ENCODE measurements around the gene EDC4.

Gene EDC4

DNA sequence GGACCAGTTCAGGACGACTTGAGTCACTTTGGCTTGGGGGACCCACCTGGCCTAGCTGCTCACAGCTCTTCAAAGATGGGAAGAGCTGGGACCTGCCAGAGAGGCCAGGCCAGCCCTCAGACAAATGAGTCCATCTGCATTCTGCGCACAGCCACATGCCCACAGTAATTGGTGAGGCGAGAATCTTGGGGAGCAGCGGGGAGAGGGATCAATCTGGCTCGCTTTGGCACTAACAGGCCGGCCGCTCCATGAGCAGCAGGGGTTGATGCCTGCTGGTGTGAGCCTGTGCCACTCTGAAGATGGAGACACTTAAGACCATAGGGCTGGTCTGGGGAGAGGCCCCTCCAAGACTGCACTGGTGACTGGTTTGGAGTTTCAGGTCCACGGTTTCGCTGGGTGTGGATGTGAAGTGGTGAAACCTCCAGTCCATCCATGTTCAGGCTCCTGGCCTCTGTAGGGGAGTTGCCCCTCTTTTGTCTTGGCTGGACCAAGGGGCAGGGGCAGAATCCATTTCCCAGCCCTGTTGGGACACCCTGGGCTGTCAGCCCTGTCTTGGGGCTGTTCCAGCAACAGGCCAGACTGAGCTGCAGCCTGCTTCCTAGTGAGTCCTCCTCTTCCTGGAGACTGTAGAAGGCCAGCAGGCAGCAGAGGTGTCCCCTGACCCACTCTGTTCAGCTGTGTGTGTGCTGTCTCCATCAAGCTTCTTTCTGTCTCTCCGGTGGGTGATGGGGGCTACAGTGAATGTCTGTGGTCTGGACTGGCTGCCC lies 51.5 kb downstream of the EDC4 start:
- TF ChIP-seq, protein P1, sequence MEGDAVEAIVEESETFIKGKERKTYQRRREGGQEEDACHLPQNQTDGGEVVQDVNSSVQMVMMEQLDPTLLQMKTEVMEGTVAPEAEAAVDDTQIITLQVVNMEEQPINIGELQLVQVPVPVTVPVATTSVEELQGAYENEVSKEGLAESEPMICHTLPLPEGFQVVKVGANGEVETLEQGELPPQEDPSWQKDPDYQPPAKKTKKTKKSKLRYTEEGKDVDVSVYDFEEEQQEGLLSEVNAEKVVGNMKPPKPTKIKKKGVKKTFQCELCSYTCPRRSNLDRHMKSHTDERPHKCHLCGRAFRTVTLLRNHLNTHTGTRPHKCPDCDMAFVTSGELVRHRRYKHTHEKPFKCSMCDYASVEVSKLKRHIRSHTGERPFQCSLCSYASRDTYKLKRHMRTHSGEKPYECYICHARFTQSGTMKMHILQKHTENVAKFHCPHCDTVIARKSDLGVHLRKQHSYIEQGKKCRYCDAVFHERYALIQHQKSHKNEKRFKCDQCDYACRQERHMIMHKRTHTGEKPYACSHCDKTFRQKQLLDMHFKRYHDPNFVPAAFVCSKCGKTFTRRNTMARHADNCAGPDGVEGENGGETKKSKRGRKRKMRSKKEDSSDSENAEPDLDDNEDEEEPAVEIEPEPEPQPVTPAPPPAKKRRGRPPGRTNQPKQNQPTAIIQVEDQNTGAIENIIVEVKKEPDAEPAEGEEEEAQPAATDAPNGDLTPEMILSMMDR (IDR thresholded peaks at IDR 0.05; ENCODE audit: borderline replicate concordance, insufficient read depth, low read depth, low read length) = no peak
- no peak overlapping the region for H3K4me3 ChIP-seq (ENCODE audit: low read depth, low read length)

GRCh38 chr16:67926181-67926750 lies 53.4 kb downstream of the EDC4 start:
- TF ChIP-seq, protein P1 (IDR thresholded peaks at IDR 0.05; ENCODE audit: borderline replicate concordance, insufficient read depth, low read depth, low read length) = no peak
- no peak overlapping the region for H3K4me3 ChIP-seq (ENCODE audit: low read depth, low read length)

- TF ChIP-seq, protein P1 (IDR thresholded peaks at IDR 0.05; ENCODE audit: borderline replicate concordance, insufficient read depth, low read depth, low read length) = no peak
Measured at GRCh38 chr16:67927131-67927941, 54.5 kb downstream of the EDC4 start.

GRCh38 chr16:67928147-67928546 lies 55.3 kb downstream of the EDC4 start:
- no peak overlapping the region for H3K4me3 ChIP-seq (ENCODE audit: low read depth, low read length)
- TF ChIP-seq, protein P1 (IDR thresholded peaks at IDR 0.05; ENCODE audit: borderline replicate concordance, insufficient read depth, low read depth, low read length) = no peak

More at GRCh38 chr16:67927131-67927941, 54.5 kb downstream of the EDC4 start:
- H3K4me3 ChIP-seq (ENCODE audit: low read depth, low read length) = no peak overlapping the region

DNA sequence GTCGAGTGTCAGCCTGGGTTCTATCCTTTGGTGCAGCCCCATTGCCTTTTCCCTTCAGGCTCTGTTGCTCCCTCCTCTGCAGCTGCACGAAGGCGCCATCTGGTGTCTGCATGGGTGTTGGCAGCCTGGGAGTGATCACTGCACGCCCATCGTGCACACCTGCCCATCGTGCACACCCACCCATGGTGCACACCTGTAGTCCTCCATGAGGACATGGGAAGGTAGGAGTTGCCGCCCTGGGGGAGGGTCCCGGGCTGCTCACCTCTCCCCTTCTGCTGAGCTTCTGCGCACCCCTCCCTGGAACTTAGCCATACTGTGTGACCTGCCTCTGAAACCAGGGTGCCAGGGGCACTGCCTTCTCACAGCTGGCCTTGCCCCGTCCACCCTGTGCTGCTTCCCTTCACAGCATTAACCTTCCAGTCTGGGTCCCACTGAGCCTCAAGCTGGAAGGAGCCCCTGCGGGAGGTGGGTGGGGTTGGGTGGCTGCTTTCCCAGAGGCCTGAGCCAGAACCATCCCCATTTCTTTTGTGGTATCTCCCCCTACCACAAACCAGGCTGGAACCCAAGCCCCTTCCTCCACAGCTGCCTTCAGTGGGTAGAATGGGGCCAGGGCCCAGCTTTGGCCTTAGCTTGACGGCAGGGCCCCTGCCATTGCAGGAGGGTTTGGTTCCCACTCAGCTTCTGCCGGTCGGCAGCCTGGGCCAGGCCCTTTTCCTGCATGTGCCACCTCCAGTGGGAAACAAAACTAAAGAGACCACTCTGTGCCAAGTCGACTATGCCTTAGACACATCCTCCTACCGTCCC lies 55.9 kb downstream of the EDC4 start:
- no peak overlapping the region for H3K4me3 ChIP-seq (ENCODE audit: low read depth, low read length)
- TF ChIP-seq, protein P1 (IDR thresholded peaks at IDR 0.05; ENCODE audit: borderline replicate concordance, insufficient read depth, low read depth, low read length) = peak; percentile 99

DNA sequence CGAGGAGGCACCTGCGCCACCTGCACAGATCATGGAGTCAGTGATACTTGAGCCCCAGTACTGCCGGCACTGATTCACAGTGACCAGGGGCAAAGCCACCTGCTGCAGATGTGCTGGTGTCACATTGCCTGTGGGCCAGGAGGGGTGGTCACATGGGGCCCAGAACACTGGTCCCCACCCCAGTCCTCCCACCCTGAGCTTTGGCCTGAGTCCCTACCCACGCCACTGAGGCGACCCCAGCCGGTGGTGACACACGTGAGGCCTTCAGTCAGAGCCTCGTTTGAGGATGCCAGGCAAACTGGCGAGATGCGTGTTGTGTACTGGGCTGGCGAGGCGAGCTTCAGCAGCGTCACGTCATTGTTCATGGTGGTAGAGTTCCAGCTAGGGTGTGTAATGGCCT lies 57.3 kb downstream of the EDC4 start:
- TF ChIP-seq, protein P1 (IDR thresholded peaks at IDR 0.05; ENCODE audit: borderline replicate concordance, insufficient read depth, low read depth, low read length) = no peak
- no peak overlapping the region for H3K4me3 ChIP-seq (ENCODE audit: low read depth, low read length)

All from GM12875 (cell line).